PC-3 (cell line): ENCODE data around the gene VWA3B. TPM values are rescaled to one million over a fixed set of nuclear protein-coding genes. Genes with fewer than 3 reads are reported as not detected.

Experiments used
- ATAC-seq: fragments of 200-7000 bp; cut with Tn5 transposase; 2 replicates; pipeline ENCODE4 v1.9.1; 2020; ENCODE audit warnings: mild to moderate bottlenecking, moderate library complexity
- Bru-seq: library from RNA; stranded (reverse); fragments of 400-500 nt; gene quantifications from one replicate; lab custom pipeline; 2021; lab: Mats Ljungman, UMichigan
- BruChase-seq, 2 experiments: library from RNA; stranded (reverse); fragments of 400-500 nt; gene quantifications; one replicate each; lab custom pipeline; 2021; lab: Mats Ljungman, UMichigan
- BruUV-seq: library from RNA; stranded (reverse); fragments of 400-500 nt; replicated peaks from 2 replicates; lab custom pipeline; 2021; lab: Mats Ljungman, UMichigan
- CTCF ChIA-PET: fragments of 300-600 bp; sonication (Branson Sonifier 250); formaldehyde crosslinking; loops from one replicate; lab custom pipeline; 2022; ENCODE audit warnings: antibody characterized with exemption; lab: Charles Lee
- POLR2A ChIA-PET: fragments of 300-600 bp; sonication (Branson Sonifier 250); formaldehyde crosslinking; loops from one replicate; lab custom pipeline; 2022; ENCODE audit warnings: antibody characterized with exemption; ENCODE audit not compliant: unreplicated experiment; lab: Charles Lee
- DNase-seq: peaks from one replicate; pipeline ENCODE4 v3.0.0-alpha.2; 2015
- H2AFZ ChIP-seq: fragments of 300-600 bp; sonication (generic); 2 replicates; pipeline ENCODE4 v1.6.0; 2016; ENCODE audit warnings: antibody characterized with exemption, low read length
- H3F3A ChIP-seq: fragments of 300-600 bp; sonication (generic); one replicate; pipeline ENCODE4 v1.6.0; 2017; ENCODE audit warnings: antibody characterized with exemption, low read length, control low read depth, mild to moderate bottlenecking; ENCODE audit not compliant: unreplicated experiment
- H3K27ac ChIP-seq: fragments of 300-600 bp; sonication (generic); 2 replicates; pipeline ENCODE4 v1.5.1; 2016; ENCODE audit warnings: mild to moderate bottlenecking, low read length
- H3K27me3 ChIP-seq: fragments of 300-600 bp; sonication (generic); 2 replicates; pipeline ENCODE4 v1.6.1; 2016; ENCODE audit warnings: low read length, mixed read lengths
- H3K36me3 ChIP-seq: fragments of 300-600 bp; sonication (generic); 2 replicates; pipeline ENCODE4 v1.6.1; 2016; ENCODE audit warnings: low read depth, mixed run types, low read length, mixed read lengths
- H3K4me1 ChIP-seq: fragments of 300-600 bp; sonication (generic); 2 replicates; pipeline ENCODE4 v1.5.1; 2016; ENCODE audit warnings: low read length; ENCODE audit not compliant: insufficient read depth
- H3K4me2 ChIP-seq: fragments of 300-600 bp; sonication (generic); 2 replicates; pipeline ENCODE4 v1.6.0; 2016; ENCODE audit warnings: low read length
- H3K4me3 ChIP-seq: fragments of 300-600 bp; sonication (generic); 2 replicates; pipeline ENCODE4 v1.5.1; 2016; ENCODE audit warnings: mild to moderate bottlenecking, low read length, mixed read lengths
- H3K79me2 ChIP-seq: fragments of 300-600 bp; sonication (generic); 2 replicates; pipeline ENCODE4 v1.6.1; 2017; ENCODE audit warnings: low read length, mixed read lengths
- H3K9ac ChIP-seq: fragments of 300-600 bp; sonication (generic); 2 replicates; pipeline ENCODE4 v1.6.0; 2016; ENCODE audit warnings: mild to moderate bottlenecking, low read length
- H3K9me2 ChIP-seq: fragments of 300-600 bp; sonication (generic); replicated peaks from 2 replicates; pipeline ENCODE4 v1.6.1; 2016; ENCODE audit warnings: mixed run types, low read length, mixed read lengths
- H3K9me3 ChIP-seq: fragments of 300-600 bp; sonication (generic); 2 replicates; pipeline ENCODE4 v1.6.1; 2016; ENCODE audit warnings: low read length, mixed read lengths
- H4K20me1 ChIP-seq: fragments of 300-600 bp; sonication (generic); 2 replicates; pipeline ENCODE4 v1.6.1; 2016; ENCODE audit warnings: low read length, mixed read lengths
- CTCF ChIP-seq: fragments of 300-600 bp; sonication (generic); conservative IDR thresholded peaks from 2 replicates; pipeline ENCODE4 v1.5.1; 2017; ENCODE audit warnings: antibody characterized with exemption, low read depth, mild to moderate bottlenecking, low read length
- EZH2 ChIP-seq: fragments of 300-600 bp; sonication (generic); IDR thresholded peaks from one replicate; pipeline ENCODE4 v1.6.1; 2017; ENCODE audit warnings: antibody characterized with exemption, mild to moderate bottlenecking, low read length; ENCODE audit not compliant: unreplicated experiment
- EZH2phosphoT487 ChIP-seq: fragments of 300-600 bp; sonication (generic); IDR thresholded peaks from 2 replicates; pipeline ENCODE4 v1.6.1; 2018; ENCODE audit warnings: mild to moderate bottlenecking, antibody characterized with exemption, low read length, borderline replicate concordance
- intact Hi-C: fragments of 100-400 bp; cut with micrococcal nuclease; formaldehyde crosslinking; loops from 2 replicates; pipeline ENCODE4 v1.9.0; 2023
- long read RNA-seq: library from polyadenylated mRNA; unstranded; transcript quantifications from one replicate; pipeline ENCODE4 v2.0.0, GENCODE V29; 2021; ENCODE audit not compliant: unreplicated experiment
- total RNA-seq: library from RNA; depleted of rRNA; stranded (reverse); fragments of >200 nt; gene quantifications from 2 replicates; pipeline ENCODE4 v1.2.3, GENCODE V29; 2014; rRNA removed

Gene VWA3B
- total RNA-seq (not detected in 2 replicates), Bru-seq, nascent RNA (percentile 1 among the genes with signal in this experiment), BruChase-seq, experiment 1, labeled RNA remaining after a 6-hour chase (percentile 1 among the genes with signal in this experiment), BruChase-seq, experiment 2, labeled RNA remaining after a 2-hour chase (percentile 2 among the genes with signal in this experiment)
- long read RNA-seq = 0 reads

GRCh38 chr2:98086491-98087446 lies at the start of gene VWA3B:
VWA3B (plus strand) TSS chr2:98087167; CDS start chr2:98093093, 5,926 bp downstream.
- ChIA-PET CTCF (interaction anchor here (0.7 kb wide), 1 partner anchor 312 kb away, joined by 3 read pairs; no protein-coding TSS in a partner anchor), POLR2A (no interaction called here)

GRCh38 chr2:98037206-98037605 lies 49.8 kb upstream of the VWA3B start:
- BruUV-seq = no TSS peak
- CTCF ChIA-PET = no interaction called here
- POLR2A ChIA-PET = no interaction called here

More at GRCh38 chr2:98086491-98087446, at the start of gene VWA3B:
- intact Hi-C loops = loop anchor here (10.0 kb wide), 1 partner anchor 92 kb away; the partner anchor contains the start of gene TMEM131
- peak; percentile 95 for ATAC-seq
- Histone ChIP-seq H3K79me2 (no peaks in the 10 kb centered on the region), H3K9me3 (no peaks in the 10 kb centered on the region), H4K20me1 (no peaks in the 10 kb centered on the region), H3K27ac (no peak within 1 kb of the TSS), H3K4me1 (peaks cover 9% of the 10 kb centered on the region; the same call in 1 of the 2 replicates), H3K9ac (peak within 1 kb of the TSS; percentile 14), H3K4me2 (peak within 1 kb of the TSS; percentile 82), H3K9me2 (no peaks in the 10 kb centered on the region), H3F3A (no peaks in the 10 kb centered on the region), H2AFZ (peak within 1 kb of the TSS; percentile 86), H3K27me3 (no peaks in the 10 kb centered on the region), H3K36me3 (no peaks in the 10 kb centered on the region), H3K4me3 (peak within 1 kb of the TSS; percentile 70)
- peak; percentile 86 for DNase-seq
- TF ChIP-seq EZH2 = no peak
- no peak for TF ChIP-seq EZH2phosphoT487
- TF ChIP-seq CTCF = no peak
- no TSS peak for BruUV-seq

More at GRCh38 chr2:98037206-98037605, 49.8 kb upstream of the VWA3B start:
- intact Hi-C loops = no loop called here
- DNase-seq (no peak), ATAC-seq (no peak)
- Histone ChIP-seq H4K20me1 (no peaks in the 10 kb centered on the region), H3K9me2 (no peaks in the 10 kb centered on the region), H3K9ac (no peak overlapping the region), H3K4me2 (no peak overlapping the region), H3K4me3 (no peak overlapping the region), H3K4me1 (no peaks in the 10 kb centered on the region), H3K9me3 (no peaks in the 10 kb centered on the region), H3K36me3 (no peaks in the 10 kb centered on the region), H3K79me2 (no peaks in the 10 kb centered on the region), H3K27ac (no peak overlapping the region), H2AFZ (no peak overlapping the region), H3K27me3 (no peaks in the 10 kb centered on the region), H3F3A (no peaks in the 10 kb centered on the region)
- TF ChIP-seq CTCF (no peak), EZH2 (no peak), EZH2phosphoT487 (no peak)
